HG02943 (cell line): ENCODE results near the gene RLN1.
"Not testable (repeated sequence)": the region's sequence is repeated elsewhere in the genome, so short reads cannot be mapped to it uniquely, and the experiment has no call there.

Experiments
- ATAC-seq: cut with Tn5 transposase; IDR thresholded peaks from one replicate; pipeline ENCODE4 v1.9.1; 2021; ENCODE audit warnings: mild to moderate bottlenecking, low read depth, moderate library complexity; ENCODE audit not compliant: unreplicated experiment

RLN1 gene, protein sequence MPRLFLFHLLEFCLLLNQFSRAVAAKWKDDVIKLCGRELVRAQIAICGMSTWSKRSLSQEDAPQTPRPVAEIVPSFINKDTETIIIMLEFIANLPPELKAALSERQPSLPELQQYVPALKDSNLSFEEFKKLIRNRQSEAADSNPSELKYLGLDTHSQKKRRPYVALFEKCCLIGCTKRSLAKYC

DNA sequence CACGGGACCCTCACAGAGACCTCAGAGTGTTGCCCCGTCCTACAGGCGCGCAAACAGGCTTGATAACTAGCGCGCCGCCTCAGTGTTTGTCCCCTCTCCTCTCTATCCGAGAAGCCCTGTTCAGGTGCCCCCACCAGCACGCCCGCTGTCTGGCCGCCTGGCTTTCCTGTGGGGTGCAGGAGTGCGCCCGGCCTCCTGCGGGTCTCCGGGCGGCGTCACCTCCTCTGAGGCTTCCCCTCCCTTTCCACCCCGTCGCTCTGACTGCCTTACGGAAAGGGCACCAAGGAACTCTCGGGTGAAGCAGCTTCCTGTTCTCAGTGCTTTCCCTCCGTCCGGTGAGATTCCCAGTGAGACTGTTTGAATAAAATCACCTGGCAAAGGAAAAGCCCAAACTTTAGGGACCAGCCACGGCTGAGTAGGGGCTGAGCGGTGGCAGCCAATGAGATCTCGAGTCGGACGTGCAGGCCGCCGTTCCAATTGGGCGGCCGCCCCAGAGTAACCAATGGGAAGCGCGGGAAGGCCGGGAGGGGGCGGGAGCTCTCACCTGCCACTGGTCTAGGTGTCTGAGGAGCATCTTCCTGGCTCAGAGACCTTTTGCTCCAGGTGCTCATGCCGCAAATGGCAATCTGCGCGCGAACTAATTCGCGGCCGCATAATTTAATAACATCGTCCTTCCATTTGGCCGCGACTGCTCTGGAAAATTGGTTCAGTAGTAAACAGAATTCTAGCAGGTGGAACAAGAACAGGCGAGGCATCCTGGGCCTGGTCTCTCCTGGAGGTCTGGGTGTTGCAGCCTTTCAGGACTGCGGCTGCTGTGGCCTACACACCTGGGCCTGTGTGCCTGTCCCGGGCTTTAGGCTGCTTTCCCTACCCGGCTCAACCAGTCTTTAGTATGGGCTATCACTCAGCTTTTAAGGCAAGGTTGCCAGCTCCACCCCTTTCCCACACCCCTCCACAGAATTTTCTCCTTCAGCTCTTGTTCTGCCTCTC lies at the start of gene RLN1:
Gene RLN1, minus strand, starts transcription at position 885 of the 990 bp plus-strand sequence. Its CDS starts 130 bp downstream, at position 755.
- peak; percentile 100 for ATAC-seq

DNA sequence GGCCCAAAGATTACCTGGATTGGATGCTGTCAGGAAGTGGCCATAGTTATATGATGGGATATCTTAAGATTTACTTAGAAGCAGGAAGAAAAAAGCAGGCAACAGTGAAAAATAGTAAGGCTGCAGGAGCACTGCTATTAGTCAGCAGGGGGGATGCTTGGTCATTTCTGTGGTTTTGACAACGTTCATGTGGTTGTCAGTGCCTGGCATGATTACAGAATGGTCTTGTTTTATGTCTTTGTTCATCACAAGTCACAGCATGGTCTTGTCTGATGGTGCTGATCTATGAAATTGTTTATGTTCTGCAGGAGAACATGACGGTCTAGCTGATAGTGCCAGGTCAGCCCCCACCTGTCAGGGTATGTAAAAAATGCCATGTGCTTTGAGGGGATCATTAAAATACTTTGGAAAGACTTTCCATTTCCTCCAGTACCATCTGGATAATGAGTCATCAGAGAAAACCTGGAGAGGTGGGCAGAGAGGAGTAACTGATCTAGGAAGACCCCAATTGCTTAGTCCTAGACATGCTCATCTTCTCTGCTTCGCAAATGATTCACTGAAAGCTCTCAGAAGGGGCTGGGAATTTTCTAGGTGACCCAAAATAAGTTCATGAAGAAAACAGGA lies 49.5 kb upstream of the RLN1 start:
- ATAC-seq = no peak

DNA sequence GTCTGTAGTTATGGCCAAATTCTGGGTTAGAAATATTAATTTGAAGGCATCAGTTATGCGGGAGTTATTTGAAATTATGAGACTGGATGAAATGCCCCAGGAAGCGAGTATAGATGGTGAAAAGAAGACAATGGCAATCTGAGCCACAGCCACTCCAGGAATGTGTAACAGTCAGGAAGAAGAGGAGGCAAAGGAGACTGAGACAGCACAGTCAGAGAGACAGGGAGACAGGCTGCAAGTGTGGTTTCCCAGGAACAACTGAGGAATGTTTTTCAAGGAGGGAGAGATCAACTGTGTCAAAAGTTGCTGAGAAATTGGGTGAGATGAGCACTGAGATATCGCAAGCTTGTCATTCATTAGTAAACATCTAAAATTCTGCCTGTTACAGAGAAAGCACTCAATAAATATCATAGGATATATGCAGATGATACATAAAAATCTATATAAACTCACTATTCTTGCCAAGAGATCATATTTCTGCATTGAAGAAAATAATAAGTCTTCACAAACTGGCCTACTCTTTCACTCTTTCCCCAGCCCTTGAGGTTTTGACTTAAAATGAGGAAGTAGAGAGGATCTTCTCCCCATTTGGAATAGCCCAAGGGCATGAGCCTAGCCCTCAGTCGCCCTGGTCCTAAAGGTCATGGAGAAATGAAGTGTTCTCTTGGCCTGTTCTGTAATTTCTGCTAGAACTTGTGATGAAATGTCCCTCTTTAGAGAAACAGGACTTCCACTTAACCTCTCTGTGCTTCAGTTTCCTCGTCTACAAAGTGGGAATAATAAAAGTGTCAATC lies 48.5 kb upstream of the RLN1 start:
- no peak for ATAC-seq

DNA sequence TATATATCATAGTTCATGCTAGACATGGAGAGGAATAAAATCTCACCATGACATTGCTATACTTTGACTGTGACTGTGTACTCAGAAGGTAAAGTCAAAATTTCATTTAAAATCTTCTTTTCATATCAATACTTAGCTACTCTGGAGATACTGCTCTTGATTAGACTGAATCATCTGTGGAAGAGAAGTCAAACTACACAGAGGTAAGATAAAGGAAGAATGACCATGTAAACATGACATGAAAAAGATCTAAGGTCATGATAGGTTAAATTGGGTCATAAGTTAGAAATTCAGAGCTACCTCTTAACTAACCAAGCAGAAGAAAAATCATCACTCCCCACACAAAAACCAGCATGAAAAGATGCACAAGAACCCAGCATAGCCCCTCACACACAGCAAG lies 44.8 kb upstream of the RLN1 start:
- ATAC-seq = no peak

DNA sequence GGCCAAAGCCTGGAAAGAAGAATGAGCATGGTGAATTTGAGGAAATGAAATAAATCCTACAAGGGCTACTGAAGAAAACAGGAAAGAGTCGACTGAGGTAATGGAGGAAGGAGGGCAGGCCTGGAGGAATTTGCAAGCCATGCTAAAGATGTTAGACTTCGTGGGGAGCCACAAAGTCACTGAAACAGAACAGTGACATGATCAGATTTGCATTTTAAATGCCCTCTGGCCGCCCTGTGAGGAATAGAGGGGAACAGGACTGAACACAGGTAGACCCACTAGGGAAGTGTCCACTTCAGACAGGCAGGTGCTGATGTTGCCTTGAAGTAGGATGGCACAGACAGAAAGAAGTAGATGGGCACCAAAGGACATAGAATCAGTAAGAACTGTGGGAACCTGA lies 42.8 kb upstream of the RLN1 start:
- no peak for ATAC-seq

DNA sequence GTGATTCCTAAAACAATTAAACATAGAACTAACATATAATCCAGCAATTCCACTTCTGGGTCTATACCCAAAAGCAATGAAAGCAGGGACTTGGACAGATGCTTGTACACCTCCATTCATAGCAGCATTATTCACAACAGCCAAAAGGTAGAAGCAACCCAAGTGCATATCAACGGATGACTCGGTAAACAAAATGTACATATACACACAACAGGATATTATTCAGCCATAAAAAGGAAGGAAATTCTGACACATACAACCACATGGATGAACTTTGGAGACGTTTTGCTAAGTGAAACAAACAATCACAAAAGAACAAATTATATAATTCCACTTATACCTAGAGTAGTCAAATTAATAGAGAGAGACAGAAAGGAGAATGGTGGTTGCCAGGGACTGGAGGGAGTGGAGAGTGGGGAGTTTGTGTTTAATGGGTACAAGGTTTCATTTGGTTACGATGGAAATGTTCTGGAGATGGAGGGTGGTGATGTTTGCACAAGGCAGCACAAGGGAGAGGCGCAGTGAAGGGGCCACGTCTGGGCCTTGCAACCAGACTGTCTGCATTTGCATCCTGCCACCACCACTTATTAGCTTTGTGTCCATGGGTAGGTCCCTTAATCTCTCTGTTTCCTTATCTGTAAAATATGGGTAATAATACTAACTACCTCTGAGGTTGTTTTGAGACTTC lies 36.3 kb upstream of the RLN1 start:
- ATAC-seq = no peak

DNA sequence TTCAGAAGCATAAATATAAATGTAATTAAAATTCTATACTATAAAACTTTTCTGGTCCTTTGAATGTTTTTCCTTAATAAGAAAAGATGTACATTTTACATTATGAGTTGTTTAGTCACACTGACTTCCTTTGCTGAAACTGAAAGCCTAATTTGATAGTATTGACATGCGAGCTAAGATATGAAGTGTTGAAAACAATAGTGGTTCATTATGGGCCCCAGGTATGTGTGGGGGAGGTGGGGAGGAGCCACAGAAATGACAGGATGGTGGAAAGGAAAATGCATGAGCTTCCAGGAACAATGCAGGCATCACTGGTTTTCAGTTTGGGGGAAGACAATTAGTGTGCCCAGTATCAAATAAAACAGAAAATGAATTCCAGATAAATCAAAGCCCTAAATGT lies 35.4 kb upstream of the RLN1 start:
- ATAC-seq = no peak

DNA sequence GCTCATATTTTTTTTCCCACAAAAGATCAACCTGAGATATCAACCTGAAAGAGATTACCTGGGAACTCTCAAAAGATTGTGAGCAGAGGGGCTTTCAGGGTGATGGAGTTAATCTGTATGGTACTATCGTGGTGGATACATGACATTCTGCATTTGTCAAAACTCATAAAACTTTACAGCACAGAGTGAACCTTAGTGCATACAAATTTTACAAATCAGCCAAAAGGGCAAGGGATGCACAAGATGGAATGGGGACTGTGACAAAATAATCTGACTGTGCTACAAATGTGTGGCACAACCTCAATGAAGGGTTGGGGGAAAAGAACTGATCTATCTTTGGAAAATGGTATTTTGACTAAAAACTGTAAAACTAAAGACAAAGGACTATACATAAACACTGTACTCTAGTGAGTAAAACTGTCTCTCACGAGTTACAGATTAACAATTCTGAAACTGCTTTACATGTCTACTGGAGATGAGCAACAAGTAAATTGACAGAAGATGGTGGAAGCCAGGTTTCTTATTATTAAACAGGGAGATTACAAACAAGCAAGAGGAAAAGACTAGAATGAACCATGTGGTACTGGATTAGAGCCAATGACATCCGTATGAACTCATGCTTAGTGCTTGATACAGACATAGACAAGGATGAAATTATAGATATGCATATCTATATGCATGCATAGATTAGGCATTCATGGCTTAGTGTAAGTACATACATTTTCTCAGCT lies 24.8 kb upstream of the RLN1 start:
- peak; percentile 91 for ATAC-seq

DNA sequence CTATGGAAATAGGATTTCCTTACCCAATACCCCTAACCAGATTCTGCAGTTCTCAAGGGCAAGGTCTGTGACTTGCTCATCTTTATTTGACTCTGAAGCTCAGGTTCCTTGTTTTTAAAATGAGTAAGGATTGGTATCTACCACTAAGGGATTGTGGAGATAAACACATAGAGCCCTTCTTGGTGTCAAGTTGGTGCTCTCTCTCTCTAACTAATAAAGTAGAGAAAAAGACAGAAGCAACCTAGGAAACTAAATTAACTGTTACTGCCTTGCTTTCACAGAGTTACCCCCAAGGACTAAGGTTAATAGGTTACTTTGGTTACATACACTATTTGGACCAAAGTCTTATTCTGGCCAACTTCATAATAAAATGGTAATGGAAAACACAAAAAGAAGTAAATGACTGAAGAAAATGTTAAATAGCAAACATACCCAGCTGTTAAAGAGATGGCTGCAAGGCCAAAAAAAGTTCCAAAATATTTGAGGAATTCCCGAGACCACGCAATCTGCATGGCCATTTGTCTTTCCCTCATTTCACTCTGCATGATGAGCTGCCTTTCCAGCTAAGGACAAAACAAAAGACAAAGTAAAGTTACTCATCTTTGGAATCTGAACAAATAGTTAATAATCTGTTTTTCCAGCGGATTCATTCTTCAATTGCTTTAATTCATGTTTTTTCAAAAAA lies 21.8 kb upstream of the RLN1 start:
- no peak for ATAC-seq

DNA sequence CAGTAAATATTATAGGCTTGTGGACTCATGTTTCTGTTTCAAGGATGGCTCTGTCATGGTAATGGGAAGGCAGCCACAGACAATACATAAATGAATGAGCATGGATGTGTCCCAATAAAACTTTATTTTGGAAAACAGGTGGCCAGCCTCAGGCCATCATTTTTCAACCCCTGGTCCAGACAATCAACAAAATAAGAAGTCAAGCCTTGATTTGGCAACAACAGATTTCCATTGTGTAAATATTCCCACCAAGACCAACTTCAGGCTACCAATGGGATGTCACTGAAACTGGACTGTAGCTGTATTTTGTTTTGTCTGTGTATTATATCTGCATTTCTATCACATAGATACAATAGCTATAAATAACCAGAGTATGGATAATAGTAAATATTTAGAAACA lies 20.7 kb upstream of the RLN1 start:
- ATAC-seq = no peak

DNA sequence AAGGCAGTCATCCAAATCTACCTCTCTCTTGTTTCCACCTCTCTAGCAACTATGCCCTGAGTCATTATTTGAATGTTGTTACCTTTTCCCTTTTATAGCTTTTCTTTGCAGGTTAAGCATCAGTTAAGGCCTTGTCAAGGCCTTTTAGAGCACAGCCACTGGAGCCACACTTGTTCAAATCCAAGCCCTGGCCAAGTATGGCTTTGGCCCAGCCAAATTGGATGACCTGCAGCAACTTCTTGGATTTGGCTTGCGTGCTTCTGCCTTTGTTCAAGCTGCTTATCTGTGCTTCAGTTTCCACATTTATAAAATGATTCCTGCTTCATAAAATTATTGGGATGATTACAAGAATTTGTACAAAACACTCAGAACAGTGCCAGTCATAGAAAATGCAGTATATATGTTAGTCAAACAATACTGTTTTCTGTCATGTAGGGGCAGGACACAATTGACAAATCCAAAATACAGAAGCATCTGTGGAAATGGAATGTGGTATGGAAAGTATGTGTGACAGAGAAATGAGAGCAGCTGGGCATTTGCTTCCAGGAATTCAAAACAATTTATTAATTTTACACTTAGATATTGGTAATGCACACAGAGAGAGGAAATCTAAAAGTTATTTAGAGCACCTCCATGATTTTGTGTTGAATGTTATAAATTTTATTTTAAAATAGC lies 17.9 kb upstream of the RLN1 start:
- ATAC-seq = no peak

DNA sequence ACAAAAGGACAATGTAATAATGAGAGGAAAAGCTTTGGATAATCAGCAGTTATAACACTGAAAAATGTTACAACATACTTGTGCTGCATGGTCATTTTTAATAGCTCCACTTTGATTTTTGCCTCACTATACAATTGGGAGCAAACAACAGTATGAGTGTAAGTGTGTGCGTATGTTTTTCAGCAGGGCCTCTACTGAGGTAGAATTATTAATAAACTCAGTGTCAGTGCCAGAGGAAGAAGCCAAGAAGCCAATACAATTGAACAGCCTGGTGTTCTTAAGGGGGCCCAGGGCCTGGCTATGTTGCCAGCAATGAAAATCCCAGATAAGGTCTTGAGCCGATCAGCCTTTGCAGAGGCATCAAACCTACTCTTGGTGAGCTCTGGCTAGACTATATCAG lies 16.1 kb upstream of the RLN1 start:
- ATAC-seq = no peak

DNA sequence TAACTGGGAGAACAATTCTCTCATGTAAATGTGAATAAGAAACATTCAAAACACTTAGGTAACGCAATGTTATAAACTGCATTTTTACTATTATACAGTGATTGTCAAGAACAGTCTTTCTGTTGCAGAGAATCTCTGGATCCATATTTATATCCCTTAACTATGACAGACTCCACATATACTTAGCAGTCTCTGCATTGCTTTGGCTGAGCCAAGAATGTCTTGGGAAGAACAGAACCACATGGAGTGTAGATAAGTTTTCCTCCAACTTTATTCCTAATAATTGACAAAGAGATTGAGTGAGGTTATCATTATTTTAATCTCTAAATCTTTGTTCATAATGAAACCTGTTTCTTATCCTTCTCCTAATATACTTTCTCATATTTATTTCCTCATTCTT lies 15.6 kb upstream of the RLN1 start:
- no peak for ATAC-seq

DNA sequence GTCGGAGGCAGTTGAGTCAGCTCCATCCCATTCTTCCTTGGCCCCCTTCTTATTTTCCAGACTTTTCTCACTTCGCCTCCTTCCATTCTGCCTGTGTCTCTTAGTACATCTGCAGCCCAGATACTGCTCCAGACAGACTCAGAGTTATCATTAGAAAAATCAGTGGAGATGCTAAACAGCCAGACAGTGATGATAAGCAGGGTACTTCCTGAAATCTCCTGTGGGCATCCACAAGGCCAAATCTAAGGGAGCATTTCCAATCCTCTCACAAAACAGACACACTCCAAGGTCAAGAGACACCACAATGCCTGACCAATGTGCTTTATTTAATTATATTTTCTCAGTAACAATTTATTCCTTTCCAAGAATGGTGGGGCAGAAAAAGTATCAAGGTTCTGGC lies 14.5 kb upstream of the RLN1 start:
- no peak for ATAC-seq

DNA sequence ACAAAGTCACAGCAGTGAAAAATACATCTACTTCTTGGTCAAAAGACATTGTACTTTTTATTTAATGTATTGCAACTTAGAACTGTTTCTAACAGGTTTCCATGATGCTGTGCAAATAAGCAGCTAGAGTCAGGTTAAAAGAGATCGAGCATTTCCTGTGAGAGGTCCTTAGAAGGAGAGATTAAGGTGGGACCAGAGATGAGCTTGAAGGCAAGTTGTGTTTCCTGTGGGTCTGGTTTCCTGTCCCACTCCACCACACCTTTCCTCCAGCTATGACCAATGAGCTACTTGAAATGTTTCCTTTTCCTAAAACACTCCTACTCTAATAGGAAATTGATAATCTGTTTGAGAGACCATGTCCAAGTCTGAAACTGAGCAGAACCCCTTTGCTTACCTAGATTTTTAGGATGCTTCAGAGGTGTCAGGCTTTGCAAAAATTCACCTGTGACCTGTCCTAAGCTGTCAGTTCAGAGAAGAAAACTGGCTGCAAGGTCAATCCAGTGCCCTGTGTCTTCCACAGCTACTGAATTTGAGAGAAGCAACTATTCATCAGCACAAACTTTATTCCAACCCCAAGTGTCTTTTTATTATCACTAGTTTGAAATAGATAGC lies 13.1 kb upstream of the RLN1 start:
- no peak for ATAC-seq

DNA sequence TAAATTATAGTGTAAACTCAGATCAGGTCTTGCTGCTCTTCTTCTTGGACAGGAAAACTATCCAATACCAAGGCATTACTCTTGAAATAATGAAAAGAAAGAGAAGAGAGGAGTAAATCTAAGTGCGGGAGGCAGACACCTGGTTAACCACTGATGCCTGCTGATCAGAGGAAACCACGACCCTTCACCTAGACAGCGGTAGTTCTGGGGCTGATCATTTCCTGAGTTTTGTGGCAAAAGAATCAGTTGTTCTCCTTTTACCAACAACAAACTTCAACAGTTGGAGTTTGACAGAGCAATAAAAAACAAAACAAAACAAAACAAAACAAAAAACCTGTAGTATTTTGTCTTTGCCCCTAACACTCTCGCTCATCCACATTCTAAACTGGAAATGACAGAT lies 3.0 kb downstream of the RLN1 start:
- no peak for ATAC-seq

DNA sequence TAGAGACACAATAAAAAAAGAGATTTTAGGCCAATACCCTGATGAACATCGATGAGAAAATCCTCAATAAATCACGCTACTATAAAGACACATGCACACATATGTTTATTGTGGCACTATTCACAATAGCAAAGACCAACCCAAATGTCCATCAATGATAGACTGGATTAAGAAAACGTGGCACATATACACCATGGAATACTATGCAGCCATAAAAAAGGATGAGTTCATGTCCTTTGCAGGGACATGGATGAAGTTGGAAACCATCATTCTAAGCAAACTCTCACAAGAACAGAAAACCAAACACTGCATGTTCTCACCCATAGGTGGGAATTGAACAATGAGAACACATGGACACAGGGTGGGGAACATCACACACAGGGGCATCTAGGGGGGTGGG lies 8.4 kb downstream of the RLN1 start:
- not testable (repeated sequence) for ATAC-seq
